Panc1 (cell line): ENCODE measurements around the gene ADAMTS19. TPM values are rescaled to one million over a fixed set of nuclear protein-coding genes. Genes with fewer than 3 reads are reported as not detected.

Experiments
- ATAC-seq: fragments of 200-7000 bp; cut with Tn5 transposase; 2 replicates; pipeline ENCODE4 v1.9.1; 2020; ENCODE audit warnings: mild to moderate bottlenecking, moderate library complexity
- BruUV-seq: library from RNA; stranded (reverse); fragments of 400-500 nt; replicated peaks from 2 replicates; lab custom pipeline; 2021; lab: Mats Ljungman, UMichigan
- CTCF ChIA-PET: fragments of 300-600 bp; sonication (Branson Sonifier 250); formaldehyde crosslinking; loops from one replicate; lab custom pipeline; 2022; ENCODE audit warnings: antibody characterized with exemption; lab: Charles Lee
- POLR2A ChIA-PET: fragments of 300-600 bp; sonication (Branson Sonifier 250); formaldehyde crosslinking; loops from one replicate; lab custom pipeline; 2022; ENCODE audit warnings: antibody characterized with exemption; lab: Charles Lee
- DNase-seq: peaks from one replicate; pipeline ENCODE4 v3.0.0-alpha.2; 2010; ENCODE audit warnings: low read depth, low spot score
- H3K27ac ChIP-seq: 2 replicates; pipeline ENCODE4 v1.5.1; 2011; ENCODE audit warnings: mild to moderate bottlenecking, low read length, inconsistent platforms
- H3K27me3 ChIP-seq: fragments of 200-500 bp; sonication (Bioruptor generic); 2 replicates; pipeline ENCODE4 v1.6.0; 2014; ENCODE audit warnings: low read length, inconsistent platforms; ENCODE audit not compliant: control insufficient read depth, insufficient read depth
- H3K36me3 ChIP-seq: fragments of 200-500 bp; sonication (Bioruptor generic); 2 replicates; pipeline ENCODE4 v1.5.1; 2014; ENCODE audit warnings: inconsistent platforms, mild to moderate bottlenecking, low read length, moderate library complexity; ENCODE audit not compliant: control insufficient read depth, insufficient read depth
- H3K4me1 ChIP-seq: 2 replicates; pipeline ENCODE4 v1.5.1; 2011; ENCODE audit warnings: inconsistent platforms, mild to moderate bottlenecking, low read length, moderate library complexity; ENCODE audit not compliant: control insufficient read depth, insufficient read depth
- H3K4me3 ChIP-seq, 2 experiments: 2 replicates each; pipeline ENCODE4 v1.5.1; 2011 to 2012; ENCODE audit warnings: low read depth in 2 of 2, low read length in 2 of 2, mild to moderate bottlenecking in 2 of 2, inconsistent platforms in 1 of 2, moderate library complexity in 1 of 2
- H3K9me3 ChIP-seq: fragments of 200-500 bp; sonication (Bioruptor generic); 2 replicates; pipeline ENCODE4 v1.5.1; 2014; ENCODE audit warnings: low read depth, mild to moderate bottlenecking, inconsistent platforms, low read length, moderate library complexity; ENCODE audit not compliant: control insufficient read depth, insufficient read depth
- POLR2AphosphoS5 ChIP-seq: IDR thresholded peaks from 2 replicates; pipeline ENCODE4 v1.6.1; 2012; ENCODE audit warnings: mild to moderate bottlenecking, low read depth, low read length, moderate library complexity
- SIN3A ChIP-seq: IDR thresholded peaks from 2 replicates; pipeline ENCODE4 v1.6.1; 2012; ENCODE audit warnings: low read depth, mild to moderate bottlenecking, low read length, moderate library complexity, borderline replicate concordance; ENCODE audit not compliant: insufficient read depth
- TCF7L2 ChIP-seq: IDR thresholded peaks from 2 replicates; pipeline ENCODE4 v1.6.1; 2011; ENCODE audit warnings: mild to moderate bottlenecking, low read depth, low read length, inconsistent platforms
- in situ Hi-C: cut with HindIII; loops from 2 replicates; pipeline ENCODE4 v1.10.0; 2016; ENCODE audit warnings: low sequenced_read_pairs, low pct_unique_long_range_greater_than_20kb
- intact Hi-C: fragments of 100-400 bp; cut with micrococcal nuclease; formaldehyde crosslinking; loops from one replicate; pipeline ENCODE4 v1.10.0; 2022; ENCODE audit not compliant: unreplicated experiment
- total RNA-seq: library from RNA; stranded (reverse); gene quantifications from one replicate; pipeline ENCODE4 v1.2.1, GENCODE V29; 2021; ENCODE audit not compliant: unreplicated experiment
- TF ChIP-seq, protein P1 (sequence below): fragments of 450-650 bp; IDR thresholded peaks from 2 replicates; pipeline ENCODE4 v1.5.1; 2017; ENCODE audit warnings: mild to moderate bottlenecking
- TF ChIP-seq, protein P2 (sequence below), 2 experiments: IDR thresholded peaks; 2 replicates each; pipeline ENCODE4 v1.6.1; 2011 to 2012; ENCODE audit warnings: low read depth in 2 of 2, control low read depth in 1 of 2, low read length in 1 of 2, mild to moderate bottlenecking in 1 of 2, moderate library complexity in 1 of 2; ENCODE audit not compliant: insufficient read depth in 1 of 2

ADAMTS19 gene
- total RNA-seq, 1 experiment from 2014 or later: not detected

DNA sequence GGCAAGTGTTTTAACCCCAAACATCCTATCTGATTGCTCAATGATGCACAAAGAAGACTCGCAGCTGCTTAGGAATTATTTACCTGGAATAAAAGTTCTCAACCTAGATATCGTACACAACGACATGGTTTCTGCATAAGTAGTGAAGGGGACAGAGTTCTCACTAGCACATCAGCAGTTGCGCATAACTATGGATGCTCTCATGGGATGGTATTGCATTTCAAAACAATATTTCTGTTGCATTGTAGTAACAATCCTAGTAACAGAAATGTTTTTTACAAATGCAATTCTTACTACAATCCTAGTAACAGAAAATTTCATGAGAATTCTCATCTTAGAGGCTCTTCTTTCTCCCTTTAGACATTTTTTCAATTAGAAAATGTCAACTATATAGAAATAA lies 193.3 kb downstream of the ADAMTS19 start:
- Histone ChIP-seq H3K27me3 (no peaks in the 10 kb centered on the region), H3K36me3 (no peaks in the 10 kb centered on the region), H3K4me3 (no peak overlapping the region), H3K4me1 (no peaks in the 10 kb centered on the region), H3K27ac (no peak overlapping the region), H3K9me3 (no peaks in the 10 kb centered on the region)
- ATAC-seq (no peak), DNase-seq (no peak)
- ChIA-PET POLR2A (no interaction called here), CTCF (no interaction called here)
- intact Hi-C loops: no loop called here
- BruUV-seq: no TSS peak
- in situ Hi-C loops: no loop called here
- TF ChIP-seq SIN3A (no peak), TCF7L2 (no peak), POLR2AphosphoS5 (no peak)
- TF ChIP-seq, protein P1, sequence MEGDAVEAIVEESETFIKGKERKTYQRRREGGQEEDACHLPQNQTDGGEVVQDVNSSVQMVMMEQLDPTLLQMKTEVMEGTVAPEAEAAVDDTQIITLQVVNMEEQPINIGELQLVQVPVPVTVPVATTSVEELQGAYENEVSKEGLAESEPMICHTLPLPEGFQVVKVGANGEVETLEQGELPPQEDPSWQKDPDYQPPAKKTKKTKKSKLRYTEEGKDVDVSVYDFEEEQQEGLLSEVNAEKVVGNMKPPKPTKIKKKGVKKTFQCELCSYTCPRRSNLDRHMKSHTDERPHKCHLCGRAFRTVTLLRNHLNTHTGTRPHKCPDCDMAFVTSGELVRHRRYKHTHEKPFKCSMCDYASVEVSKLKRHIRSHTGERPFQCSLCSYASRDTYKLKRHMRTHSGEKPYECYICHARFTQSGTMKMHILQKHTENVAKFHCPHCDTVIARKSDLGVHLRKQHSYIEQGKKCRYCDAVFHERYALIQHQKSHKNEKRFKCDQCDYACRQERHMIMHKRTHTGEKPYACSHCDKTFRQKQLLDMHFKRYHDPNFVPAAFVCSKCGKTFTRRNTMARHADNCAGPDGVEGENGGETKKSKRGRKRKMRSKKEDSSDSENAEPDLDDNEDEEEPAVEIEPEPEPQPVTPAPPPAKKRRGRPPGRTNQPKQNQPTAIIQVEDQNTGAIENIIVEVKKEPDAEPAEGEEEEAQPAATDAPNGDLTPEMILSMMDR: no peak
- TF ChIP-seq, protein P2, sequence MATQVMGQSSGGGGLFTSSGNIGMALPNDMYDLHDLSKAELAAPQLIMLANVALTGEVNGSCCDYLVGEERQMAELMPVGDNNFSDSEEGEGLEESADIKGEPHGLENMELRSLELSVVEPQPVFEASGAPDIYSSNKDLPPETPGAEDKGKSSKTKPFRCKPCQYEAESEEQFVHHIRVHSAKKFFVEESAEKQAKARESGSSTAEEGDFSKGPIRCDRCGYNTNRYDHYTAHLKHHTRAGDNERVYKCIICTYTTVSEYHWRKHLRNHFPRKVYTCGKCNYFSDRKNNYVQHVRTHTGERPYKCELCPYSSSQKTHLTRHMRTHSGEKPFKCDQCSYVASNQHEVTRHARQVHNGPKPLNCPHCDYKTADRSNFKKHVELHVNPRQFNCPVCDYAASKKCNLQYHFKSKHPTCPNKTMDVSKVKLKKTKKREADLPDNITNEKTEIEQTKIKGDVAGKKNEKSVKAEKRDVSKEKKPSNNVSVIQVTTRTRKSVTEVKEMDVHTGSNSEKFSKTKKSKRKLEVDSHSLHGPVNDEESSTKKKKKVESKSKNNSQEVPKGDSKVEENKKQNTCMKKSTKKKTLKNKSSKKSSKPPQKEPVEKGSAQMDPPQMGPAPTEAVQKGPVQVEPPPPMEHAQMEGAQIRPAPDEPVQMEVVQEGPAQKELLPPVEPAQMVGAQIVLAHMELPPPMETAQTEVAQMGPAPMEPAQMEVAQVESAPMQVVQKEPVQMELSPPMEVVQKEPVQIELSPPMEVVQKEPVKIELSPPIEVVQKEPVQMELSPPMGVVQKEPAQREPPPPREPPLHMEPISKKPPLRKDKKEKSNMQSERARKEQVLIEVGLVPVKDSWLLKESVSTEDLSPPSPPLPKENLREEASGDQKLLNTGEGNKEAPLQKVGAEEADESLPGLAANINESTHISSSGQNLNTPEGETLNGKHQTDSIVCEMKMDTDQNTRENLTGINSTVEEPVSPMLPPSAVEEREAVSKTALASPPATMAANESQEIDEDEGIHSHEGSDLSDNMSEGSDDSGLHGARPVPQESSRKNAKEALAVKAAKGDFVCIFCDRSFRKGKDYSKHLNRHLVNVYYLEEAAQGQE (IDR thresholded peaks at IDR 0.05; ENCODE audit: insufficient read depth in 1 of 2, low read depth in 2 of 2, low read length in 1 of 2): no peak

DNA sequence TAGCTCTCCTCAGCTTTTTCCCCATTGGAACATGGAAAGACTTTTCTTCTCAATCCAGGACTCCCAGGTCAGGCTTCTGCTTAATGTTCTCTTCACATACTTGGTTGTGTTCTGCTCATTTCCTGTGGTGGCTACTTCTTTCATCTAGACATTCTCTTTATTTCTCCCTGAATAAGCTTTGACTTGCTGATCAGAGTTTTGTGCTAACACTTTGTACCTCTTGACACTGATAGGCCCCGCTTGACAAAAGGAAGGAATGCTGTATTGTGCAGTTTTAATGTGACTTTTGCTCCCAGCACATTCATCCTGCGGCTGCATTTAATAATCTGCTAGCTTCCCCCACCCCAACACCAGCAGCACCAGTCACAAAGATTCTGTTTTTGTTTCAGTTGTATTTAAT lies 196.9 kb downstream of the ADAMTS19 start:
- CTCF ChIA-PET: no interaction called here

More for the DNA sequence above, 196.9 kb downstream of the ADAMTS19 start:
- DNase-seq (no peak), ATAC-seq (no peak)
- H3K9me3 ChIP-seq: no peaks in the 10 kb centered on the region
- H3K27me3 ChIP-seq: no peaks in the 10 kb centered on the region
- TF ChIP-seq TCF7L2 (no peak), POLR2AphosphoS5 (no peak), SIN3A (no peak)
- TF ChIP-seq, protein P2 (IDR thresholded peaks at IDR 0.05; ENCODE audit: insufficient read depth in 1 of 2, low read depth in 2 of 2, low read length in 1 of 2): no peak
- TF ChIP-seq, protein P1: no peak
- in situ Hi-C loops: no loop called here
- H3K36me3 ChIP-seq: no peaks in the 10 kb centered on the region
- no TSS peak for BruUV-seq
- POLR2A ChIA-PET: no interaction called here
- intact Hi-C loops: no loop called here
- no peak overlapping the region for H3K27ac ChIP-seq
- H3K4me3 ChIP-seq: no peak overlapping the region
- no peaks in the 10 kb centered on the region for H3K4me1 ChIP-seq
